Measurements from ENCODE around the gene L3MBTL2.

DNA sequence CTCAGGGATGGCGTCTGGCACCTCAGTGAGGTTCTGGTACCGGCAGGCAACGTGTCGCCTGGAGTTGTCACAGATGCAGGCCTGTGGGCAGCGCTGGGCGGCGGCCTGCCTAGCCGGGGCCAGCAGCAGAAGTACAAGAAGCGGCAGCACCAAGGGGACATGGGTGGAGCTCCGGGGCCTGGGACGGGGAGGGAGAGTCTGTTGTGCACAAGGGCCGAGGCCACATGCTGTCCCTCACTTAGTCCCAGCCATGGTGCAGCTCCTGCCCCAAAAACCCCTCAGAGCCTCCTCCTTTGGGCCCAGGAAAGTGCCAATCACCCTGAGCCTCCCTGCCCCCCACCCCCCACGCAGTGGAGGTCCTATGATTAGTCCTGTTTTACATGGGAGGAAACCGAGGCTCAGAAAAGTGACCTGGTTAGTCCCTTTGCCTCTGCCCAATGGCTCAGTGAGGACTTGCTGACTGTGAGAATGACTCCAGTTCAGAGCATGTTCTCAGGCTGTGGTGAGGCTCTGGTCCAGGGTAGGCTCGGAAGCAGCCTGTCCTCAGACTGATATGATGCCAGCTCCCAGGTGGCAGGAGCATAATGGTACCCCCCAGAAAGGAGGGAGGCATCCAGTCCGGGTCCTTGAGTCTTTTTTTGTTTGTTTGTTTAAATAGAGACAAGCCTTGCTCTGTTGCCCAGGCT, 34.5 kb downstream of the L3MBTL2 start:
- no peak for TF ChIP-seq CTCF (conservative IDR thresholded peaks at IDR 0.05; ENCODE audit: low read length)
- no peak for TF ChIP-seq EZH2phosphoT487 (IDR thresholded peaks at IDR 0.05; ENCODE audit: borderline replicate concordance, low read depth, low read length)

All from OCI-LY7 (cell line).